Brain pericyte (primary cell): ENCODE measurements around the gene GPR26.

Experiments used
- DNase-seq: peaks from one replicate; pipeline ENCODE4 v3.0.0-alpha.2; 2012; ENCODE audit warnings: low read depth, low spot score

Gene GPR26, protein sequence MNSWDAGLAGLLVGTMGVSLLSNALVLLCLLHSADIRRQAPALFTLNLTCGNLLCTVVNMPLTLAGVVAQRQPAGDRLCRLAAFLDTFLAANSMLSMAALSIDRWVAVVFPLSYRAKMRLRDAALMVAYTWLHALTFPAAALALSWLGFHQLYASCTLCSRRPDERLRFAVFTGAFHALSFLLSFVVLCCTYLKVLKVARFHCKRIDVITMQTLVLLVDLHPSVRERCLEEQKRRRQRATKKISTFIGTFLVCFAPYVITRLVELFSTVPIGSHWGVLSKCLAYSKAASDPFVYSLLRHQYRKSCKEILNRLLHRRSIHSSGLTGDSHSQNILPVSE

DNA sequence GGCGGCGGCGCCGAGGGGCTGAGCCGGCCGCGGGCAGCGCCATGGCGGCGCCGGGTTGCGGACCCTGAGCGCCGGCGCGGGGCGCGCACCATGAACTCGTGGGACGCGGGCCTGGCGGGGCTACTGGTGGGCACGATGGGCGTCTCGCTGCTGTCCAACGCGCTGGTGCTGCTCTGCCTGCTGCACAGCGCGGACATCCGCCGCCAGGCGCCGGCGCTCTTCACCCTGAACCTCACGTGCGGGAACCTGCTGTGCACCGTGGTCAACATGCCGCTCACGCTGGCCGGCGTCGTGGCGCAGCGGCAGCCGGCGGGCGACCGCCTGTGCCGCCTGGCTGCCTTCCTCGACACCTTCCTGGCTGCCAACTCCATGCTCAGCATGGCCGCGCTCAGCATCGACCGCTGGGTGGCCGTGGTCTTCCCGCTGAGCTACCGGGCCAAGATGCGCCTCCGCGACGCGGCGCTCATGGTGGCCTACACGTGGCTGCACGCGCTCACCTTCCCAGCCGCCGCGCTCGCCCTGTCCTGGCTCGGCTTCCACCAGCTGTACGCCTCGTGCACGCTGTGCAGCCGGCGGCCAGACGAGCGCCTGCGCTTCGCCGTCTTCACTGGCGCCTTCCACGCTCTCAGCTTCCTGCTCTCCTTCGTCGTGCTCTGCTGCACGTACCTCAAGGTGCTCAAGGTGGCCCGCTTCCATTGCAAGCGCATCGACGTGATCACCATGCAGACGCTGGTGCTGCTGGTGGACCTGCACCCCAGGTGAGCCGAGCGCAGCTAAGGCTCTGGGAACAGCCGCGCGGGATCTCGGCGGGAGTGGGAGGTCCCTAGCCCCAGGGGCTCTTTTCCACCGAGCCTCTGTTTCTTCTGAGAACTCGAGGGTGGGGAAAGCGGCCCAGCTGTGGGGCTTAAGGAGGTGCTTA, at the start of gene GPR26:
Gene GPR26 (plus strand): TSS at position 38 of the 919 bp plus-strand sequence. CDS start 53 bp downstream, at position 91.
- no peak for DNase-seq

DNA sequence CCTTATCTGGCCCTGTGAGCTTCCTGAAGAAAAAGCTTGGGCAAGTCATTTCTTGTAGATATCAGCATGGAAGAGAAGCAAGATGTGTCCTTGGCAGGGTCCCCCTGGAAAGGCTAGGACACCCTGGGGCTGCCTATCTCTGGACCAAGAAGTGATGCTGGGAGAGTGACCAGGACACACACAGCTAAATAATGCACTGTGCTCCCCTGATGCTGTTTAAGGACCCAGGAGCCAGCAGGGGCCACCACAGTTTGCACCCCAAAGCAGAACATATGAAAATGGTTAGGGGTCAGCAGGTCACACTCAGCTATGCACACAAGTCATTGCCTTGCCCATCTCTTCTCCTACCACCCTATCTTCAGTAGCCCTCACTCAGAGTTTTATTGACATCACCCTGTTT, 47.9 kb upstream of the GPR26 start:
- no peak for DNase-seq

DNA sequence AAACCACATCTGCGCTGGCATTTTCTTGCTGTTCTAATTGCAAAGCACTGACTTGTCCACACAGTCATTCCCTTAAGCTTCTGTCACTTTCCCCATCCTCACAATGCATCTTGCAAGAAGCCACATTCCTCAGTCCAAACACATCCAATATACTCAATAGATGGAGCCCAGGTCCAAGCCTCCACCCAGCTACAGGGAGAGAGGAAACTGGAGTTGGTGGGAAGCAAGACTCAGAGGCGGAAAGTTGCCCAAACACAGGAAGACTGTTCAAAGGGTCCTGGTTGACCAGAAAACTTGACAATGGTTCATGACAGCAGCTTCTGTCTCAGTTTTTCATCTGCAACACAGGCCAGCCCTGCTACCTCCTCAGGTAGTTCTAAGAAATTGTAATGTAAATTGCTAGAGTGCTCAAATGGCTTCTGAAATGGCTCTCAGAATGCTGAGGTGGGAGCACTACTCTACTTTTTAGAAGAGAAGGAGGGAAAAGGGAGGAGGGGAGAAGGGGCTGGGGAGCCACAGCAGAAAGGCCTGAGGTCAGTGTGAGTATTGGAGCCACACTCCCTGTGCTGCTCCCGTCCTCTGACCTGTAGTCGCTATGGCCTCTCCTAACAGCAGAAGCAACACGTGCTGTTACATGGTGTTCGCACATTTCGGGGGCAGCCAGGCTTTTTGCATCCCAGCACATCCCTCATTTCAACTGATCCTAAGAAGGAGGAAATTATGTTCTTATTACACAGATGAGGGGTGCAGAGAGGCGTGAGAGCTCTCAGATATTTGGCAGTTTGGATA, 46.9 kb upstream of the GPR26 start:
- DNase-seq, result no peak

DNA sequence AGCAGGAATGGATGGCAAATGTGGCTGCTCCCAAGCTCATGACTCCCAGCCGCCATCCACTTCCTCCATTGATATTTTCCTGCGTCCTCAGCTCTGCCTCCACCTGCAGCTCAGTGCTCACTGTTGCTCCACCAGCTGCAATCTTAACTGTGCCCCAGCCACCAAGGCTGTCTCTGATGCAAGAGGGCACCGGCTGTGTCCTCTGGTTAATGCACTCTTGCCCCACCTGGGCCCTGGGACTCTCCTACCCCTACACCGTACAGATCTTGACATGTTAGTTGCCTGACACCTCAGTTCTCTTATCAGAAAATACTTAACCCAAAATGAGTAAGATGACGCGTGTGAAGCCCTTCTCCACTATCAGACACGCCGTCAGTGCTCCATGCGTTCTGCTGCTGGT, 45.5 kb upstream of the GPR26 start:
- no peak for DNase-seq

DNA sequence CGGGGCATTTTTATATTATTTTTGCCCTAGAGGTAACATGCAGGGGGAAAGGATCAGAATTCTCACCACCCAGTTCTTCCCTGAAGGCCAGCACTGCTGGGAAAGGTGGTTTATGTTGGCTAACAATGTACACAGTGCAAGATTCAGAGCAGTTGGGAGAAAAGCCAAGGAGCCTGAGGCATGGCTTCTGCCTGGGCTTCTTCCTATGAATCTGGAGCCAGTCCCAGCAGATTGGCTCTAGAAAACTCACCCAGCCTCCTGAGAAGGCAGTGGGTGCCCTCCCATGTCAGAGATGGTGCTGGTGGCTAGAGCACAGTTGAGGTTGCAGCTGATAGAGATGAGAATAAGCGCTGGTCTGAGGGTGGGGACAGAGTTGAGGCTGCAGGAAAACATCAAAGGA, 44.7 kb upstream of the GPR26 start:
- no peak for DNase-seq

DNA sequence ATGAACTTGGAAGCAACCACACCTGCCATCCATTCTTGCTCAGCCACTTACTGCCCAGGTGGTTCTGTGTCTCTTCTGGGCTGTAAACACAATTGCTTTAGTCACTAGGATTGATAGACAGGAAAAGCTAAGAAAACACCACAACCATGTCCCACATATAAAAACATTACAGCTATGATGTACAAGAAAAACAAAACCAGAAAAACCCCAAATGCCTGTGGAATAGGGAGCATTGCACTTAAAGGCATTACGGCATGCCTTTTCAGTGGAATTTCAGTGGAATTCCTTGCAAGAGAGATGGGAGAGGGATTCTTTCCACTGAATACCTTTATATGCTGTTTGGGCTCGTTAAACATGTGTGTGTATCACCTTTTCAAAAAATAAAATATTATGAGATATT, 44.2 kb upstream of the GPR26 start:
- DNase-seq, result no peak

DNA sequence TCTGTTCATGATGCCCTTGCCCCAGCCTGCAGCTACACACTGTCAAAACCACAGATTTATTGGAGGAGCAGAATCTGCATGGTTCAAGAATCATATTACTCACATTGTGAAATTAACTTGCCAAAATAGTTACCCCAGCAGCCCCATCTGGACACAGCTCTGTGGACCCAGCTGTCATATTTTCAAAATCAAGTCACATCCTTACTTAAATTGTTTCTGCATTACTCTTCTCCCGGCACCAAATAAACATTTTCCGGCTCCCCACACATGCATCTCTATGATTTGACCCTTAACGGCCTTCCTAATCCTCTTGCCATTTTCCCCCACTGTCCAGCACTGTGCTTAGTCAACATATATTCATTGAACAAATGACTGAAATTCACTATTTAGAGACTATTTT, 43.8 kb upstream of the GPR26 start:
- DNase-seq, result no peak

DNA sequence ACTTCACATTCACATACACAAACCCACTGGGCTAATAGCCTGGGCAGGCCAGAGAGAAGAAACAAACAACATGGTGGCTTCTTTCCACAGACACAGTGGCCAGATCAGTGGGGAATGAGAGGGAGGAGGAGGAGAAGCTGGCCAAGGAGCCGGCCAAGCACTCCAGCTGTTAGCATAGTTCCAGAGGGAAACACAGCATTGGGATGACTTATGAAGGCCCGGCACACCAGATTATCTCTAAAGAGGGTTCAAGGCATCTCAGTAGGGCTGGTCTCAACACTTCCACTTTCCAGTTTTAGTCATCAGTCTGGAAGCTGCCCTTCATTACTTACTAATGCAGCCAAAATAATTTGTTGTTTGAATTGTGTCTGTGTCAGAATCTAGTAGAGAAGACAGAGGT, 42.1 kb upstream of the GPR26 start:
- DNase-seq, result no peak

DNA sequence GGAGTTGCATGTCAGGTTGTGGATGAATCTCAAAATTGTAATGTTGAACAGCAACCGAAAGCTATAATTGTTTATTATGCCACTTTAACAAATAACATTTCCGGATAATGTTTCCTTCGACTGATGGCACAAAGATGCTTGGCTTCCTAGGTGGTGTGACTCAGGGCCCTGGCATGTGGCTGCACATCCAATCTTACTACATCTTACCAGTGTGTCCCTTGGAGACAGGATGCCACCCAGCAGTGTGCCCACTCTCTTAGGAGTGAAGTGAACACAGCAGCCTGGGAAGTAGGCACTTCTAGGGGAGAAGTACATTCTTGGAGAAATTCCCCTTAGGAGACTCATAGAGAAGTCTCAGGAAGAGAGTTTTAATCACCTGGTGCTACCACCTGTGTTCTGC, 33.0 kb upstream of the GPR26 start:
- no peak for DNase-seq

DNA sequence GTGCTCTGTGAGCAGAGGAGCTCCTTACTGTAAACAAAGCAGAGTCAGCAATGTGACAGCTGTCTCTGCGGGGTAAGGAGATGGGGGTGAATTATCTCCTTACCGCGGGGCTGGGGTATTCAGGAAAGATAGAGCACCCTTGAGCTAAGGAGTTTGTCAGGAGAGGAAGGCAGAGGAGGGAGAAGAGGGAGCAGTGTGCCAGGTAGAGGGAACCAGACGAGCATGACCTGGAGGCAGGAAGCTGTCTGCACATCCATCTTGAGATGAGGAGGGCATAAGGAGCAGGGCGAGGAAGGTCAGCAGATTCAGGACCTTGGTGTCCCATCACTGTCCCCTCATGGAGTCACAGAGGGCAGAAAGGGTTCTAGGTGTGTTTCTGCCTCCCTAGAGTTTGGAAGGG, 32.5 kb upstream of the GPR26 start:
- no peak for DNase-seq

DNA sequence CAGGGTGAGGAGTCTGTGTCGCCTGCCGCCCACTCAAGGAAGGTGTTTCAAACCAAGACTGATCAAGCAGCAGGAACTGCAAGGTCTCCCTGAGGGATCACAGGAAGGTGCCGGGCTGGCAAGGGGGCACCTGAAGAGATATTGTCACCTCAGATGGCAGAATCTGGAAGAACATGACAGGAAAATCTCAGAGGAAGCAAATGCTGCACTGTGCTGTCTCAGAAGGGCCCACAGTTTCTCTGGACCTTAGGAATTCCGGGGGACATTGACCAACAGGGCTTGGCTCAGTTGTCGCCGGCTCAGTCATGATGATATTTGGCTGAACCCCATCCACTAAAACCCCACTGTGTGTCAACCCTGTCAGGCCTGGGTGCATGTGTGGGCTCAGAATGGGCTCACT, 31.9 kb upstream of the GPR26 start:
- no peak for DNase-seq

DNA sequence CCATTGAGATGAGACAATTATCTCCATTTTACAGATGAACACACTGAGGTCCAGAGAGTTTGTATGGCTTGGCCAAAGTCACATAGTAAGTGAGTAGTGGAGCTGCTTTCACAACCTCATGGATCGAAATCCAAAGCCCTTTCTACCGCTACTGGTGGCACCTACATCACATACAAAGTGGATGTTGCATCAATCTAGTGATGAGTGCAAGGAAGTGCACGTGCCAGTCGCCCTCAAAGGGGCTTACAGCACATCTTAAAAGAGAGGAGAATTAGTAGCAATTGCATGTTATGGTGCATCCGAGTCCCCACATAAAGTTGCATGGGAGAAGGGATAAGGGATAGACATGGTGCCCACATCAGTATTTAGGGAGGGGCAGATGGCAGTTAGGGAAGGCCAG, 31.0 kb upstream of the GPR26 start:
- no peak for DNase-seq

DNA sequence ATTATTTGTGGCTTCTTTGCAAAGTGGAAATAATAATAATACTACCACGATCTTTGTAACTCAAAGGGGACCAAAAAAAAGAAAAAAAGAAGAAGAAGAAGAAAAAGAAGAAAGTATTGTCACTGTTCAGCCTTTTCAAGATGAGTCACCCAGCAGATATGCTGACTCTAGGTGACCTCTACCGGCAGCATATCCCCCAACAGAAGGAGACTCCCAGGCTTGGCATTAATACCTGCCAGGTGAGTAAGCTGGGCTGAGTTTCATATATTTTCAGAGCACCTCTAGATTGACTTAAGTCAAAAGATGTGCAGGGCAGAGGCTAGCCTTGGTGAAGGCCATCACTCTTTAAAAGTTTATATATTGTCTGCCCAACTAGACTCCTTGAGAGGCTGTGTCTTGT, 30.4 kb upstream of the GPR26 start:
- DNase-seq, result no peak

DNA sequence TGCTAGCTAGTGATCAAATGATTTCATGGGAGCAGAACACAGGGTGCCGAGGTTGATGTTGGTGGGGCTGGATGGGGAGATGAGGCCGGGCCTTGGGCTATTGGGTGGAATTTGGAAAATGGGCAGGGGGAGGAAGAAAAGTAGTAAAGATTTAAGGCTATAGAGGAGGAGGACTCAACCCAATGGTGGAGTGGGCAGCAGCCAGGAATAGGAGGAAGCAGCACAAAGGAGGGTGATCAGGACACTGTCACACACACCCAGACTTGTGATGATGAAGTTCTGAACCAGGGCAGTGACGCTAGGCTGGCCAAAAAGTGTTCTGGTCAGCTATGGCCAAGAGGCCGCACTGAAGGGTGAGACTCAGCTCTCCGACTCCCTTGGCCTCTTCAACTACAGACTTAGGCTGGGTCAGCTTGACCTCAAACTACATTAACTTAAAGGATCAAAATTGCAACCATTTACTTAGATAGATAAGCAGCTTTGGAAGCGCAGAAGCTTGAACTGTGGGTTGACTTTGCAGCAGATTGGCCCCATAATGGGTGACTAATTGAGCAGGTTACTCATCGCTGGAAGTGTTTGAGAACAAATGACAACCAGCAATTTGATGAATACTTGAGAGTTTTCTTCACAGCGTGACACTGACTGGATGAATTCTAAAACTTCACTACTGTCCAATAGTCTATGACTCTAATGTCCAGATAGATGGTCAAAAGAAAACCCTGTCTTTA, 29.4 kb upstream of the GPR26 start:
- DNase-seq, result no peak

DNA sequence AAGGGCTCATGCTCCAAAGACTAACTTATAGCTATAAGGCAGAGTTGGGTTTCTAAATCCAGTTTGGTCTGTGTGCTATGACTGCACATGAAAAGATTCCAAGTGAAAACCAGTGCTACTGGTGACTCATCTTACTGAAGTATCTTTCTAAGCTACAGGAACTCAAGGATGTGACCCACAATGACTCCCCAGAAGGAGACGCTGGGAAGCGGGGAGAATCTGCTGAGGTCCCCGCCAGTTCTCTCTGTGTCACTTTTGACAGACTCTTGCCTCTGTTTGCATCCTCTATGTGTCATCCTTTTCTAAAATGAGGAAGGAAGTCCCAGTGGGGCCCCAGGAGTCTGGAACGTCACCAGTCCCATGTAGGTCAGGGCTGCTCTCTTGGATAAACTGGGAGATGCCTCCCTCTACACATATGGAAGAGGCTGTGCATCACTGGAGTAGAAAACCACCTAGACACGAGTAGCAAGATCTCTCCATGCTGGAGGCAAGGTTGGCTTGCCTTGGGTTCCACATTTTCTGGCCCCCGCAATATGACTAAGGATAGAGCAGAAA, 28.8 kb upstream of the GPR26 start:
- DNase-seq, result no peak

DNA sequence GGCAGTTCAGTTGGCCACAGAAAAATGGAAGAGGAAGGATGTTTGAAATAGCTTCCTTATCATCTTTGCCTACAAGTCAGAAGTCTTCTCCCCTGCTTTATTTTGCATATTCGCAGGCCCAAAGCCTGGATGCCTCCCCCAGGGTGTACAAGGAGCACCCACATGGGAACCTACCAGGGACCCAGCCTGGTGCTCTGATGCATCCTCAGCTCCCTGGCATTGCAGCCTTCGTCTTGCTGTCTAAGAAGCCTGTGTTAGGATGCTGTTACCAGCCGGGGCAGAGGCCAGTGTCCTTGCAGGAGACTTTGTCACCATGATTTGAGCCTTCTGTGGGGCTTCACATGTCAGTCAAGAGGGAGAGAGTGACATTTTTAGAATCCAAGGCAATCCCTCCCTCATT, 27.0 kb upstream of the GPR26 start:
- DNase-seq, result no peak

DNA sequence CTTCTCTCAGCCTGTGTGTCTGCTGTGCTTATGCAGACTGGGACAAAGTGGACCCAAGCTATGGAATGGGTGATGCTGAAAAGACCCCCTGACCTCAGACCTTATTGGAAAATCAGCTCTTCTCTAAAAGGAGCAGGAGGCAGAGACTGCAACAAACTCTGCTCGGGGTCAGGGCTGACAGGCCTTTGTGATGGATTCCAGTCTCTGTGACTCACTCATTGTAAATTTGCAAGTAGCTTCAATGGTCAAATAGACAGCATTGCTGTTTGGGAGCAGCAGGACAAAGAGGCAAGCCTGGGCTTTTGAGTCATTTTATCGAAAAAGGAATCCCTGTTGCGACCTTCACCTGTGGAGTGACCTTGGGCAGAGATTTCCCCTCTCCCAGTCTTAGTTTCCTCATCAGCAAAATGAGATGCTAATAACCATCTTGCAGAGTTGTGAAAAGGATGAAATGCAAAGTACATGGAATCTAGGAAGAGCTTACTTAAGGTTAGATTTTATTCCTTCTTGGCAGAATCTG, 26.1 kb upstream of the GPR26 start:
- no peak for DNase-seq

DNA sequence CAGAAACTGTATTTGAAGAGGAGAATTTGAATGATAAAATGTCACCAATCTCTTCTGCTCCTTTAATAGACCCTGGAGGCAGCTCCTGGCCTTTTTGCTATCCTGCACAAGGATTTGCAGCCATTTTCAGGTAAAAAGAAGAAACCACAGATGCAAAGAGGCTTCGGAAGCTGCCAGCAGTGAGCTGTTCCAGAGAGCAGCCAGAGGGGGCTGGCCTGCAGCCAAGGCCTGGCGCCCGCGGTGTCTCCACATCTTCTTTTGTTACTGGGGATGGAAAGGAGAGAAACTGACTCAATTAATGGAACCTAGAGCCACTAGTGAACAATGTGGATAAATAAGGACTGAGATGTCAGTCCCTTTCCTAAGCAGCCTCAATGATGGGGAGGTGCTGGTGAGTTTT, 23.9 kb upstream of the GPR26 start:
- DNase-seq, result no peak

DNA sequence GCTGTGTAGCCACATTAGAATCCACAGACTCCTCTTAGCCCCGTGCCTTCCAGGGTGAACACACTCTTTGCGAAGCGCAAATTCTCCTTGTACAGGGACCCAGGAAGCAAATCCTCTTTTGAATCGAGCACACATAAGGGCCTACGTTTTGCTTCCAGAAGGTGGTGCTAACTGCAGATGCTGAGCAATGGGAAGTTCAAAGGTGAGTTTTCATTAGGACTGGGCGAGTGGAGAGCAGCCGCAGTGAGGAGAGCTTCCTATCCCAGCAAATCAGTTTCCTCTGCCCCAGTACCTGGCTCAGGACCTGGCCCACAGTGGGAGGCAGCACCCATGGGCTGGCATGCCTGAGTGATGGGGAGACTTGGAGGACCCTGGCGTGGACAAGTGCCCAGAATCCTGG, 23.5 kb upstream of the GPR26 start:
- DNase-seq, result no peak

DNA sequence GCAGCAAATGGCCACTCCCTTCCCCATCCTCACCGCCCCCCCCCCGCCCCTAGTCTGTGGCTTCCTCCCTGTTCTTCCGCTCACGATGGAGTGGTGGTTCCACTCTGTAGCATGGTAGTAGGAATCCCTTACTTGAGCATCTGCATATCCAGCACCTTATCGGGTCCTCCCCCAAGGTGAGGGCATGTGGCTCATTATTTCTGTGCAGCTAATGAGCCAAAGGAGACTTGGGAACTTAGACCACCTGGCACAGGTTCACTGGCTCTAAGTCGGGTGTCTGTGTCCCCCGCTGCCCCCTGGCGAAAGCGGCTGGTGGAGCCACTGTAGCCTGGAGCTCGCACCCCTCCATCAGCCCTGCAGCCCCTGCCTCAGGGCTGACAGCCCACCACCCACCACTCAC, 22.8 kb upstream of the GPR26 start:
- DNase-seq, result no peak

DNA sequence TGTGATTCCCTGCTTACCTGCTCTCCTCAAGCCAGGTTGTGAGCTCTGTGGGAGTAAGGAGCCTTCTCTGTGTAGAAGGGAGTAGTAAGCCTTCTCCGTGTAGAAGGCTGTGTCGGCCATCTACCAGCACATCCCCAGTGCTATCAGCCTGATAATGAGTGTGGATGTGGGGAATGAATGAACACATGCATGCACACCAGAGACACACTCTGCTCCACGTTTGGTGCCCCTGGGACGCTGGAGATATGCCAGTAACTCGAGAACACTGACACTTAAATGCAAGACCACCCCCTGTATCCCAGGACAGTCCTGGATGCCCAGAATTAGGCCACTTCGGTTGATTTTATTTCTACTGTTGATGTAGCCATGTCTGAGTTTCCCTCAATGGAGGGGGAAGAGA, 21.1 kb upstream of the GPR26 start:
- DNase-seq, result no peak
